ENCODE measurements around the gene GPR137C. TPM values are rescaled to one million over a fixed set of nuclear protein-coding genes. Genes with fewer than 3 reads are reported as not detected.

The GPR137C gene
- total RNA-seq, 2 experiments from 2014 or later, result 0.12 to 0.19 TPM

Other genes with a start within 250 kb of the GPR137C start
- 10 to 100 TPM; 10.7 to 12.9 TPM for gene PTGER2, start 238.5 kb upstream of the GPR137C start, total RNA-seq
- gene TXNDC16, start 331 bp upstream of the GPR137C start, total RNA-seq, result 1 to 10 TPM; 4.3 to 4.8 TPM
- gene ERO1A, start 142.7 kb downstream of the GPR137C start, total RNA-seq, result 100 to 1,000 TPM; 138 to 153 TPM
- gene PSMC6, start 154.4 kb downstream of the GPR137C start, total RNA-seq, result 100 to 1,000 TPM; 109 to 110 TPM
- 10 to 100 TPM; 15.9 to 17.0 TPM for gene STYX, start 177.3 kb downstream of the GPR137C start, total RNA-seq
- 10 to 100 TPM; 30.4 to 31.4 TPM for gene GNPNAT1, start 238.8 kb downstream of the GPR137C start, total RNA-seq